ENCODE measurements around the gene BABAM2.
"Not testable (repeated sequence)": the region's sequence is repeated elsewhere in the genome, so short reads cannot be mapped to it uniquely, and the experiment has no call there.

The BABAM2 gene

GRCh38 chr2:28322051-28322450, 431.5 kb downstream of the BABAM2 start:
- DNase-seq: no peak

- DNase-seq: no peak
Observed at GRCh38 chr2:28322456-28322855, 431.9 kb downstream of the BABAM2 start.

- DNase-seq: no peak
Observed at GRCh38 chr2:28322981-28323396, 432.5 kb downstream of the BABAM2 start.

GRCh38 chr2:28325173-28325566, 434.6 kb downstream of the BABAM2 start:
- DNase-seq: no peak

GRCh38 chr2:28325567-28326468, 435.3 kb downstream of the BABAM2 start:
- no peak for DNase-seq

- no peak for DNase-seq
Observed at GRCh38 chr2:28326469-28326805, 435.9 kb downstream of the BABAM2 start.

- DNase-seq: no peak
Observed at GRCh38 chr2:28326881-28327505, 436.5 kb downstream of the BABAM2 start.

- DNase-seq: no peak
Observed at GRCh38 chr2:28327581-28327955, 437.0 kb downstream of the BABAM2 start.

- no peak for DNase-seq
Observed at GRCh38 chr2:28327956-28328922, 437.7 kb downstream of the BABAM2 start.

GRCh38 chr2:28329184-28329583, 438.7 kb downstream of the BABAM2 start:
- no peak for DNase-seq

- not testable (repeated sequence) for DNase-seq
Observed at GRCh38 chr2:28330722-28331121, 440.2 kb downstream of the BABAM2 start.

GRCh38 chr2:28331797-28332196, 441.3 kb downstream of the BABAM2 start:
- not testable (repeated sequence) for DNase-seq

GRCh38 chr2:28332696-28333095, 442.2 kb downstream of the BABAM2 start:
- no peak for DNase-seq

GRCh38 chr2:28333606-28334526, 443.3 kb downstream of the BABAM2 start:
- DNase-seq: no peak

GRCh38 chr2:28334527-28334894, 444.0 kb downstream of the BABAM2 start:
- DNase-seq: no peak

- not testable (repeated sequence) for DNase-seq
Observed at GRCh38 chr2:28335265-28335664, 444.7 kb downstream of the BABAM2 start.

GRCh38 chr2:28335666-28336065, 445.1 kb downstream of the BABAM2 start:
- no peak for DNase-seq

- DNase-seq: no peak
Observed at GRCh38 chr2:28336264-28336980, 445.9 kb downstream of the BABAM2 start.

- DNase-seq: no peak
Observed at GRCh38 chr2:28336982-28337627, 446.6 kb downstream of the BABAM2 start.

GRCh38 chr2:28338046-28338817, 447.7 kb downstream of the BABAM2 start:
- no peak for DNase-seq

Measured in activated CD4-positive, alpha-beta T cell treated with anti-CD3 and anti-CD28 coated beads for 1 hour (primary cell).